ENCODE measurements around the gene KCNIP4. TPM values are rescaled to one million over a fixed set of nuclear protein-coding genes. Genes with fewer than 3 reads are reported as not detected.

KCNIP4 gene
- total and polyA plus RNA-seq, 12 donors = 0.44 to 4.1 (median 1.6) TPM

DNA sequence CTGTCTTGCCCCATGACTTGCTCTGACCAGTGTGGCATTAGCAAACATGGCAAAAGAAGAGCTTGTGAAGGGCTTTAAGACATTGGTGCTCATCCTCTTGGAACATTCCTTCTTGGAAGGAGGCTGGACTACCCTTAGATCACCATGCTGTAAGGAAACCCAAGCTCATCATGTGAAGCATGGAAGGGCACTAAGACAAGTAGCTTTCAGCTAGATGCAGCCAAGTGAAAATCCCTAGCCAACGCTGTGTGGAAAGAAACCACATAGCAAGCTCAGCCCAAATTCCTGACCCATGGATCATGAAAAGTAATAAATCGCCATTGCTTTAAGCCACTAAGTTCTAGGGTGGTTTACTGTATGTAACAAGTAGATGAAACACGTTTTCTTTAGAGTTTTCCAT is 1260.7 kb downstream of the KCNIP4 start:
- Histone ChIP-seq H3K36me3 (replicated peaks in 1 of 2) (no peaks in the 10 kb centered on the region), H3K27me3 (no peaks in the 10 kb centered on the region), H3K9me3 (replicated peaks in 1 of 3) (no peaks in the 10 kb centered on the region), H3K4me3 (no peak overlapping the region), H3K27ac (no peak overlapping the region), H3K4me1 (replicated peaks in 1 of 2) (no peaks in the 10 kb centered on the region)
- TF ChIP-seq, protein P1, sequence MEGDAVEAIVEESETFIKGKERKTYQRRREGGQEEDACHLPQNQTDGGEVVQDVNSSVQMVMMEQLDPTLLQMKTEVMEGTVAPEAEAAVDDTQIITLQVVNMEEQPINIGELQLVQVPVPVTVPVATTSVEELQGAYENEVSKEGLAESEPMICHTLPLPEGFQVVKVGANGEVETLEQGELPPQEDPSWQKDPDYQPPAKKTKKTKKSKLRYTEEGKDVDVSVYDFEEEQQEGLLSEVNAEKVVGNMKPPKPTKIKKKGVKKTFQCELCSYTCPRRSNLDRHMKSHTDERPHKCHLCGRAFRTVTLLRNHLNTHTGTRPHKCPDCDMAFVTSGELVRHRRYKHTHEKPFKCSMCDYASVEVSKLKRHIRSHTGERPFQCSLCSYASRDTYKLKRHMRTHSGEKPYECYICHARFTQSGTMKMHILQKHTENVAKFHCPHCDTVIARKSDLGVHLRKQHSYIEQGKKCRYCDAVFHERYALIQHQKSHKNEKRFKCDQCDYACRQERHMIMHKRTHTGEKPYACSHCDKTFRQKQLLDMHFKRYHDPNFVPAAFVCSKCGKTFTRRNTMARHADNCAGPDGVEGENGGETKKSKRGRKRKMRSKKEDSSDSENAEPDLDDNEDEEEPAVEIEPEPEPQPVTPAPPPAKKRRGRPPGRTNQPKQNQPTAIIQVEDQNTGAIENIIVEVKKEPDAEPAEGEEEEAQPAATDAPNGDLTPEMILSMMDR (IDR thresholded peaks at IDR 0.05) = no peak
- TF ChIP-seq POLR2A (IDR thresholded peaks at IDR 0.05) = no peak
- 37 to 45% (median 38%) methylated on average over 3 of the region's 3 CpGs for WGBS, 4 donors
- intact Hi-C loops (cut with DNase I) = loop anchor here (10.0 kb wide), 2 partner anchors 133 to 263 kb away; no protein-coding TSS in a partner anchor
- no peak for DNase-seq

DNA sequence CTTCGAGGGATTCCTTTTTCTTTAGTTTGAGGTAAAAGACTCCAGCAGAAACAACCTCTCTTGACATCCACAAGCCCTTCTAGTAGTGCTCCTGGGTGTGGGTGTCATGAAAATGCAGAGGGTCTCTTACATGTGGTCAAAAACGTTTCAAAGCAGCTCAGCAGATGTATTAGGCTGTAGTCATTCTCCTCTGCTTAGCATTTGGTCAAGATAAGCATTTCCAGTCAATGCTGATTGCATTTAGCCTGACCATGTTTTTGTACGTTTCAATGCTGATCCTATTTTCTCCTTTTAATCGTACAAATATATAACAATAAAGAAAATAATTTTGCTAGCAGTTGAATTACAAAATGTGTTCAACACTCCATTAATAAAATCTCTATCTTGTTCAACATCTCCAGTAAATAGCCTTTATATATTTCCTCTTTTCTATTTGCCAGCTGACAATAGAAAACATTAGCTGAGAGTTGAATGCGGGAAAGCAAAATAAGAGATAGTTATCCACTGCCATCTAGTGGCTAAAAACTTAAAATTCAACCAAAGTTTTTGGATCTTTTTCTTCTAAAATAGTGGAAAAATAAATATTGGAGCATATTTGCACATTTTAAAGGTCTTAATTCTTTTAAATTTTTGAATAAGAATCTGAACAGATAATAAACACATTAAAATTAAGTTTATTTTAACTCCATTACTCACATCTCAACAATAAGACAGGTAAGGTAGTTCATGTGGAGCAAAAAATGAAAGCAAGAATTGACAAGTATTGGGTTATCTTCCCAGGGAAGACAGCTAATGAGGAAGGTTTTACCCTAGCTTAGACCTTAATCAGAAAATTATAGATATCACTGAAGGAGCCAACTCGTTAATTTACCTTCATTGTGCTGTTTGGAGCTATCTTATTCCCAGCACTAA is 1263.5 kb downstream of the KCNIP4 start:
- DNase-seq = no peak
- Histone ChIP-seq H3K27ac (no peak overlapping the region), H3K36me3 (replicated peaks in 1 of 2) (no peaks in the 10 kb centered on the region), H3K4me1 (replicated peaks in 1 of 2) (no peaks in the 10 kb centered on the region), H3K9me3 (replicated peaks in 1 of 3) (no peaks in the 10 kb centered on the region), H3K4me3 (no peak overlapping the region), H3K27me3 (no peaks in the 10 kb centered on the region)
- no peak for TF ChIP-seq POLR2A (IDR thresholded peaks at IDR 0.05)
- TF ChIP-seq, protein P1 (IDR thresholded peaks at IDR 0.05) = peak; percentile 53 to 76 (median 68)
- 25 to 30% (median 26%) methylated on average over 6 of the region's 6 CpGs for WGBS, 4 donors
- intact Hi-C loops (cut with DNase I) = loop anchor here (10.0 kb wide), 2 partner anchors 130 to 260 kb away; no protein-coding TSS in a partner anchor

DNA sequence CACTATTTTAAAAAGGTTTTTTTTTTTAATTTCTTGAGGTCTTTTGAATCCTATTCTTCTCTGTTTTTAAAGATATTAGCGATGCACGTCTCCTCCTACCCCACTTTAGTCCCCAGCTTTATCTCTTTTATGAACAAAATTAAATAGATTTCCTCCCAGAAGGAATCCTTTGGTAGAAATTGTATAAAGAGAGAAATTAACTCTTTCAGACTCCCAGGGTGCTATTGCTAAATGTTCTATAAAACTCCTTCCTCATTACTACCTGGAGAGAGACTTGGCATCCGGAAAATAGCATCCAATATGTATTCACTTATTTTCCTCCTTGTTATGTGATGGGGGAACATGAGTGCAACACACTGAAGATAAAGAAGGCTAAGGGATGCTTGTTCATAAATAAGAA is 1264.8 kb downstream of the KCNIP4 start:
- Histone ChIP-seq H3K4me1 (replicated peaks in 1 of 2) (no peaks in the 10 kb centered on the region), H3K27me3 (no peaks in the 10 kb centered on the region), H3K27ac (no peak overlapping the region), H3K4me3 (no peak overlapping the region), H3K9me3 (replicated peaks in 1 of 3) (no peaks in the 10 kb centered on the region), H3K36me3 (replicated peaks in 1 of 2) (no peaks in the 10 kb centered on the region)
- intact Hi-C loops (cut with DNase I) = loop anchor here (10.0 kb wide), 2 partner anchors 129 to 259 kb away; no protein-coding TSS in a partner anchor
- no peak for DNase-seq
- WGBS, 4 donors = 83 to 92% (median 86%) methylated on average over 3 of the region's 3 CpGs
- TF ChIP-seq, protein P1 (IDR thresholded peaks at IDR 0.05) = no peak
- no peak for TF ChIP-seq POLR2A (IDR thresholded peaks at IDR 0.05)

DNA sequence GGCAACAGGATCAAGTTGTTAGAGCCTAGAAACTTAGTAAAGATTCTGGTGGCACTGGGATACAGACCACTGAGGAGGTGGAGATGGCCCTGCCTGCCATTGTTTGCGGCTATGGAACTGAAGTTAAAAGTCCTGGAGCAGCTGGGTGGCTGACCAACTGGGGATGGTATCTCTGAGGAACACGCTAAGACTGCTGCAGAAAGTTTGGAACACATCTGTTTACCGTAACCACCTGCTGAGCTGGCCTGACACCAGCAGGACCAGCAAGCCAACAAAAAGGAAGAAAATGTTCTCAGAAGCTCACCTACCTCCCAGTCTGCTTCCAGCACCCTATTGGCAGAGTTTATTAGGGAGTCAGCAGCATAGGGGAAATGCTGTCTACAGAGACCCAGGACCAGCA is 1265.7 kb downstream of the KCNIP4 start:
- Histone ChIP-seq H3K27ac (no peak overlapping the region), H3K4me3 (no peak overlapping the region), H3K27me3 (no peaks in the 10 kb centered on the region), H3K9me3 (replicated peaks in 1 of 3) (no peaks in the 10 kb centered on the region), H3K36me3 (replicated peaks in 1 of 2) (no peaks in the 10 kb centered on the region), H3K4me1 (replicated peaks in 1 of 2) (no peaks in the 10 kb centered on the region)
- intact Hi-C loops (cut with DNase I) = loop anchor here (10.0 kb wide), 2 partner anchors 128 to 258 kb away; no protein-coding TSS in a partner anchor
- TF ChIP-seq POLR2A (IDR thresholded peaks at IDR 0.05) = no peak
- TF ChIP-seq, protein P1 (IDR thresholded peaks at IDR 0.05) = no peak
- WGBS, 4 donors = 76 to 92% (median 84%) methylated on average over 2 to 3 of the region's 3 CpGs
- no peak for DNase-seq
